GM18873 (cell line): Measurements from ENCODE around the gene CNOT2.

Source experiments
- ATAC-seq: cut with Tn5 transposase; IDR thresholded peaks from one replicate; pipeline ENCODE4 v1.9.1; 2021; ENCODE audit warnings: mild to moderate bottlenecking, moderate library complexity, moderate number of reproducible peaks; ENCODE audit not compliant: unreplicated experiment, low FRiP score

Gene CNOT2, protein sequence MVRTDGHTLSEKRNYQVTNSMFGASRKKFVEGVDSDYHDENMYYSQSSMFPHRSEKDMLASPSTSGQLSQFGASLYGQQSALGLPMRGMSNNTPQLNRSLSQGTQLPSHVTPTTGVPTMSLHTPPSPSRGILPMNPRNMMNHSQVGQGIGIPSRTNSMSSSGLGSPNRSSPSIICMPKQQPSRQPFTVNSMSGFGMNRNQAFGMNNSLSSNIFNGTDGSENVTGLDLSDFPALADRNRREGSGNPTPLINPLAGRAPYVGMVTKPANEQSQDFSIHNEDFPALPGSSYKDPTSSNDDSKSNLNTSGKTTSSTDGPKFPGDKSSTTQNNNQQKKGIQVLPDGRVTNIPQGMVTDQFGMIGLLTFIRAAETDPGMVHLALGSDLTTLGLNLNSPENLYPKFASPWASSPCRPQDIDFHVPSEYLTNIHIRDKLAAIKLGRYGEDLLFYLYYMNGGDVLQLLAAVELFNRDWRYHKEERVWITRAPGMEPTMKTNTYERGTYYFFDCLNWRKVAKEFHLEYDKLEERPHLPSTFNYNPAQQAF

DNA sequence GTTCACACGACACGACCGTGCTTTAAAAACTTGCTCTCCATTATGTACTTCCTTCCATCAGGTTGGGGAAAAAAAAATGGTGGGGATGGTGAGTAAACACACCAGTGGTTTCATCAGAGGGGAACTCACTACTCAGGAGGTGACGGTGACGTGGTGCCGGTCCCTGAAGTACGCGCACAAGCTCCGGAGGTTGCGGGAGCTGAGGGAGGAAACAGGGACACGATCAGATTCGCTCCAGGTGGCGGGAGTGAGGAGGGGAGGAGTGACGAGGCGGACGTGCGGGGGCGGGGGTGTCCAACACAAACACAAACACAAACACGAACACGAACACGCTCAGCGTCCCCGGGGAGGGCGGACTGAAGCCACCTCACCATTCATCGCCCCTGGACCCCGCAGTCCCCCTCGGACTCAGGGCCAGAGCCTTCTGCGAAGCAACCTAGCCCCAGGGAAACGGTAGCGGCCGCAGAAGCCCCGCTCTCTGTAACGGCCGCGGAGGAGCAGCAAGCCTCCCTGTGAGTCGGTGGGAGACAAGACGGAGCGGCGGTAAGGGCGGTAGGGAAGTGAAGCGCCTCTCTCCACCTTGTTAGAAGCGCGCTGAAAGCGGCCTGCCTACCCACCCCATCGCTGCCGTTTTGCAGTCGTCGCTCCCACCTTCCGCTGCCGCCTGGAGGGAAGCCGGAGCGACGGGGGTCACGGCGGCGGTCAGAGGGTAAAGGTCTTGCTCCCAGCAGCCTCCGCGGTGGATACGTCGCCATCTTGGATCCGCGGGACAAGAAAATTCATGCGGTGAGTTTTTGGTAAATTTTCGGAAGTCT is at the start of gene CNOT2:
TSS of gene CNOT2 (plus strand) at position 739 of the 815 bp plus-strand sequence. CDS start 34,794 bp downstream, outside the sequence.
- ATAC-seq, result peak; percentile 72

GRCh38 chr12:70194076-70194475 is 49.2 kb upstream of the CNOT2 start:
- ATAC-seq, result no peak

DNA sequence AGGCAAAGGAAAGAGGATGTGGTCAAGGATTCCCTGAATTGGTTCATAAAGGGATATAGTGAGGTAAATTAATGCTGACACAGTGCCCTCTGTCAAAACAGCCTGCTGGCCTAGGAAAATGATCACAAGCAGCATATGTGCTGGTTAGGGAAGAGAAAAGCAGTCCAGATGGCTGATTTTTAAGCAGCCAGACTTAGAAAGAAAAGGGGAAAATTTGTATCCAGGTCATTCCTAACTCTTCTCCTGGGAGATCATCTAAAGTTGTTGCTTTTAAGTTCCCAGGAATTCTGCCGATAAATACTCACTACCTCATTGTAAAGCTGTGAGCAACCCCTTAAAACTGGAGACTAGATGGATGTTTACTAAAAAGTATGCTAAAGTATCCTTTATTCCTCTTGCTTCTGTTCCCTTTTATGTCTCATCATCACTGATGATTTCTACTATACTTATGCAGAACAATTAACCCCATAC is 46.4 kb upstream of the CNOT2 start:
- no peak for ATAC-seq

GRCh38 chr12:70197345-70197744 is 45.9 kb upstream of the CNOT2 start:
- no peak for ATAC-seq

DNA sequence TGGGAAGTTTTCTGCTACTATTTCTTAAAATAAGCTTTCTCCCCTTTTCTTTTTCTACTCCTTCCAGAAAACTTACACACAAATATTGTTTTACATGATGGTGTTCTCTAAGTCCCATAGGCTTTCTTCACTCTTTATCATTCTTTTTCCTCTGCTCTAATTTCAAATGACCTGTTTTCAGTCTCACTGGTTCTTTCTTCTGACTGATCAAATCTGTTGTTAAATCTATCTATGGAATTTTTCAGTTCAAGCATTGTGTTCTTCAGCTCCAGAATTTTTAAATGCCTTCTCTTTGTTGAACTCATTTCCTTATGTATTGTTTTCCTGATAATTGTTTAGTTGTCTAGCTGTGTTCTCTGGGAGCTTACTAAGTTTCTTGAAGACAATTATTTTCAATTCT is 29.5 kb upstream of the CNOT2 start:
- ATAC-seq, result no peak

GRCh38 chr12:70214972-70215617 is 28.1 kb upstream of the CNOT2 start:
- no peak for ATAC-seq

GRCh38 chr12:70217416-70217815 is 25.8 kb upstream of the CNOT2 start:
- ATAC-seq, result no peak

DNA sequence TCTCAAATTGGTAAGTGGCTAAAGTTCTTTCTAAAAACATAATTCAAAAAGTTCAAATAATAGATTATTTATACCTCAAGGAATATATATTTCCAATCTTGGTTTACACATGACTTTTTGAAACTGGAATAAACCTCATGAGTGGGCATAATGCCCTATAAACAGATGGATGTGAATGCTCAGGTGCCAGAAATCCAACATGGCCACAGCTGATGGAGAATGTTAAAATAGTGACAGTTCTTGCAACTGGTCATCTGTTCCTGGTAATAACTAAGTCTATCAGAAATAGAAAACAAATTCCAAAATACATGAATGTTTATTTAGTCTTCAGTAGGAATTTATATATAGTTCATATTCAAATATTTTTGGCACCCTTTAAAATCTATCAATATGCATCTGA is 21.6 kb upstream of the CNOT2 start:
- ATAC-seq, result no peak

DNA sequence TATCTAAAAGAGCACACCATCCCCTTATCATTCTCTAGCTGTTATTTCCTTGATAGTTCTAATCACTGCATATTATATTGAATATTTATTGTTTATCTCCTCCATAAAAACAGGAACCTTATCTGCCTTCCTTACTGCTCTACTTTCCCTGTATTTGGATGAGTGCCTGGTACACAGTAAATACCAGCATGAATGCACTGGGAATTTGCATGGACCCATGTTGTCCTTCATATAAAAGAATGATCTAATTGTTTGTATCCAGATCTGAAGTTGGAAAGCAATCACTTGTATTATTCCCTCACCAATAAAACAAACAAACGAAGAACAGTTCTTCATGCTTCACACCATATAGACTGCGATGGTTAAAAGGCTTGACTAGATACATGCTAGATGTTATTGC is 15.3 kb upstream of the CNOT2 start:
- no peak for ATAC-seq

DNA sequence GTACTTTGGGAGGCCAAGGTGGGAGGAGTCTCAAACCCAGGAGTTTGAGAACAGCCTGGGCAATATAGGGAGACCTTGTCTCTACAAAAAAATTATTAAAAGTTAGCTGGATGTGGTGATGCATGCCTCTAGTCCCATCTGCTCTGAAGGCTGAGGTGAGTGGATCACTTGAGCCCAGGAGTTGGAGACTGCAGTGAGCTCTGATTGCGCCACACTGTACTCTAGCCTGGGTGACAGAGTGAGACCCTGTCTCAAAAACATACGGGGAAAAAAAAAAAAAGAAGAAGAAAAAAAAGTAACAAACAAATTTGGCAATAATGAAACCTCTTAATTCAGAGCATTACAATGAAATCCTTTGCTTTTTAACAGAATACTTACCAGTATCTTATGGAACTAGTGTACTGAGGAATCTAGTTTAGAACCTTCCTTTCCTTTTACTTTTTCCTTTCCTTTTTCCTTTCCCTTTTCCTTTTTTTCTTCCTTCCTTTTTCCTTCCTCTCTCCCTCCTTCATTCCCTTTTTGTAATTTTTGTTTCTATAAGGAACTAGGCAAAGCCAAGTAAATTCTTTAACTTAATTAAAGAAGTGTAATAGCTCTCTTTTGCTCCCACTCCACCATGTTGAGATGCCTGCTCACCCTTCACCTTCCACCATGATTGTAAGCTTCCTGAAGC is 12.2 kb upstream of the CNOT2 start:
- ATAC-seq, result no peak

DNA sequence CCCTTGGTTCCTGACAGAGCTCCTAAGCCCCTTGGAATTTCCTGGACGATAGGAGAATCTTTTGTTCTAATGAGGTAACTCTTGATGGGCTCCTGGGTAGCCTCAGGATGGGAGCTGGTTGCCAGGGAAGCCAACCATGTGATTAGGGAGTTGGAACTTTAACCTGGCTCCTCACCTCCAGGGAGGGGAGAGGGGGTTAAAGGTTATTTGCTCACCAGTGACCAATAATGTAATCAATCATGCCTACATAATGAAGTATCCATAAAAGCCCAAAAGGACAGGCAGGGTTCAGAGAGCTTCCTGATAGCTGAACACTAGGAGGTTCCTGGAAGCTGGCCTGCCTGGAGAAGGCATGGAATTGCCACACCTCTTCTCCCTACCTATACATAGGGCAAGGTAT is 6.2 kb upstream of the CNOT2 start:
- ATAC-seq, result no peak

- ATAC-seq, result no peak
Observed at GRCh38 chr12:70240673-70241072, 2.6 kb upstream of the CNOT2 start.

DNA sequence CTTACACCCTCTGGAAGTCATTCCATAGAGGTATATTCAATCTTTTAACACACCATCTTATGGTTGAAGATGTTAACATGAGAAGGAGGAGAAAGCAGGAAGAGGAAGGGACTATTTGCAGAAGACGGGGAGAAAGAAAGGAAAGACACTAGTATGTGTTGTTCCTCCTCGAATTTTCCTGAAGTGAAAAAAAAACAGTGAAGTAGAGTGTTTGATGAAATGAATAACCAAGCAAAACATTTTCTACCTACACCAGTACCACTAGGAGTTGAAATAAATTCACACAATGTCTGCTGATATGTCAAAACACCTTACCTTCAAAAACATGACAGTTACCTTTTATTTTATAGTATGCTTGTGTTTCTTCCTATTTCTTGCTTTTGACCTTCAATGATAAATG is 1.4 kb upstream of the CNOT2 start:
- ATAC-seq, result no peak

GRCh38 chr12:70243510-70244371 is 508 bp downstream of the CNOT2 start:
- ATAC-seq, result peak; percentile 39

- no peak for ATAC-seq
Observed at GRCh38 chr12:70244409-70244808, 1.2 kb downstream of the CNOT2 start.

GRCh38 chr12:70245458-70245857 is 2.2 kb downstream of the CNOT2 start:
- ATAC-seq, result no peak

DNA sequence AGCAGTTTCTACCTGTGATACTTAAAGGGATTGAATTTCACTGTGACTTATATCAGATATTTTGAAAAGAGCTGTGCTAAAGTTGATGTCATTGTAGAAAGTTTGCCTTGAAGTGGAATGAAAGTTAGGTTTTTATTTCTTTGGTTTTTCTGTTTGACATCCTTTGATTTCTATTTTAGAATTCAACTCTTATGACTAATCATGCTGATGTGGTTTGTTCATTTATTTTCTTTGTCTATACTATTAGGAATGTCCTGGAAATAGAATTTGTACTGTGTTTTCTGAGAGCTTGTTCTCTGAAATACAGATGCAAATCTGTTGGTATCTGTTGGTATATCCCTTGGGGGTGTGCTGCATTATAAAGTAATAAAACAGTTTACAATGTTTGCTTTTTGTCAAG is 3.3 kb downstream of the CNOT2 start:
- no peak for ATAC-seq

- ATAC-seq, result no peak
Observed at GRCh38 chr12:70247653-70248199, 4.5 kb downstream of the CNOT2 start.

- no peak for ATAC-seq
Observed at GRCh38 chr12:70248876-70249275, 5.6 kb downstream of the CNOT2 start.
